IPS-20b (cell line): ENCODE results near the gene N4BP2L2.
A peak's percentile ranks its signal among the peaks of the same experiment; 100 is the strongest.
"Not testable (repeated sequence)": the region's sequence is repeated elsewhere in the genome, so short reads cannot be mapped to it uniquely, and the experiment has no call there.

Experiments
- H3K27ac ChIP-seq: one replicate; pipeline ENCODE4 v1.5.1; 2013; ENCODE audit warnings: low read length
- H3K27me3 ChIP-seq: 2 replicates; pipeline ENCODE4 v1.6.1; 2013; ENCODE audit warnings: mild to moderate bottlenecking, low read length, inconsistent platforms; ENCODE audit not compliant: insufficient read depth
- H3K36me3 ChIP-seq: 2 replicates; pipeline ENCODE4 v1.6.1; 2013; ENCODE audit warnings: low read depth, mild to moderate bottlenecking, inconsistent platforms, low read length, moderate library complexity; ENCODE audit not compliant: insufficient read depth
- H3K4me1 ChIP-seq: 2 replicates; pipeline ENCODE4 v1.6.1; 2013; ENCODE audit warnings: mild to moderate bottlenecking, control low read depth, inconsistent platforms, low read length, moderate library complexity; ENCODE audit not compliant: insufficient read depth
- H3K4me3 ChIP-seq: 2 replicates; pipeline ENCODE4 v1.5.1; 2013; ENCODE audit warnings: mild to moderate bottlenecking, low read length, inconsistent platforms
- H3K9ac ChIP-seq: 2 replicates; pipeline ENCODE4 v1.6.1; 2013; ENCODE audit warnings: low read depth, mild to moderate bottlenecking, inconsistent platforms, low read length, moderate library complexity
- H3K9me3 ChIP-seq: 2 replicates; pipeline ENCODE4 v1.6.1; 2013; ENCODE audit warnings: mild to moderate bottlenecking, low read depth, low read length, inconsistent platforms; ENCODE audit not compliant: insufficient read depth

N4BP2L2 gene

GRCh38 chr13:32560842-32561241 lies 22.2 kb upstream of the N4BP2L2 start:
- H3K4me1 ChIP-seq, H3K9ac ChIP-seq, H3K36me3 ChIP-seq, H3K27me3 ChIP-seq, H3K9me3 ChIP-seq, H3K27ac ChIP-seq, H3K4me3 ChIP-seq: not testable (repeated sequence)

DNA sequence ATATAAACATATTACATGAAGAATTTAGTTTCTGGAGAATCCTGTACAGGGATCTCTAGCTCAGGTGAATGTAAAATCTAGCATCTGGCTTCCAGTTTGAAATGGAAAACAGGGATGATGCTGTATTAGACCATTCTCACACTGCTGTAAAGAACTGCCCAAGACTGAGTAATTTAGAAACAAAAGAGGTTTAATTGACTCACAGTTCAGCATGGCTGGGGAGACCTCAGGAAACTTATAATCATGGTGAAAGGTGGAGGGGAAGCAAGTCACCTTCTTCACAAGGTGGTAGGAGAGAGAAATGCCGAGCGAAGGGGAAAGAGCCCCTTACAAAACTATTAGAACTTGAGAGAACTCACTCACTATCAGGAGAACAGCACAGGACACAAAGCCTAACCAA lies 17.0 kb upstream of the N4BP2L2 start:
- Histone ChIP-seq H3K4me1 (no peaks in the 10 kb centered on the region), H3K36me3 (no peaks in the 10 kb centered on the region), H3K9me3 (no peaks in the 10 kb centered on the region), H3K4me3 (no peak overlapping the region), H3K27me3 (no peaks in the 10 kb centered on the region), H3K27ac (no peak overlapping the region), H3K9ac (no peak overlapping the region)

DNA sequence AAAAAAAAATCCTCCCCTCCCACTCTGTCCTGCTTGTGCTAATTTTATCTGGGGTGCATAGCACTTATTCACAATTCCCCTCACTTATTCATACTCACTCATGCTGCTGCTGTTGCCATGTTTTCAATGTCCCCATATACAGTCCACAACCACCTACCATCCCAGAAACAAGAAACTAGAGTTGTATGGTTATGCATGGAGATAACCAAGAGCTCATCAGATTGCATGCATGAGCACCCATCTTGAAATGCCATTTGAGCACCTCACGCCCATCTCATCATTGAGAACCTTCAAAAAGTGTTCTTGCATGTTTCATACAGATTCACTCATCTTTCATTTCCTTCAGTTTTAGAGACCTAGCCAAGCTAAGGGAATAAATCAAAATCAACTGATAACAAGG lies 15.1 kb upstream of the N4BP2L2 start:
- H3K4me3 ChIP-seq: no peak overlapping the region
- H3K9me3 ChIP-seq: no peaks in the 10 kb centered on the region
- H3K27me3 ChIP-seq: no peaks in the 10 kb centered on the region
- no peak overlapping the region for H3K27ac ChIP-seq
- H3K4me1 ChIP-seq: no peaks in the 10 kb centered on the region
- H3K36me3 ChIP-seq: no peaks in the 10 kb centered on the region
- H3K9ac ChIP-seq: no peak overlapping the region

DNA sequence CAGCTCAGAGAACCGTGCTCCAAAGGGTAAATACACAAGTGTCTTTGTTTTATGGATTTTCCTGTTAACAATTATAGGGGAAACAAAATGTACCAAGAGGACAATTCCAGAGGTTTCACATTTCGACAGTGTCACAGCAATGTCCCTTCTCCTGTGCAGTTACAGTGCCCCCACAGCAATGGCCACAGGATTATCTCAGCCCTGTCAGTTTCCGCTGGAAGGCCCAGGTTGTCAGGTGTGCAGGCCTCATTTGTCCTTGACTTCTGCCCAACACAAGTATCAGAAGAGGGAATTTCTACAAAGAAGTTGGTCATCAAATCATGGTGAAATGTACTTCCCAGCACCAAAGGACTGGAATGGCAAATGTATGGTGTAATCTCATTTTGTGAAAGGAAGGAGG lies 11.2 kb upstream of the N4BP2L2 start:
- Histone ChIP-seq H3K36me3 (no peaks in the 10 kb centered on the region), H3K4me1 (no peaks in the 10 kb centered on the region), H3K9me3 (no peaks in the 10 kb centered on the region), H3K9ac (no peak overlapping the region), H3K27me3 (no peaks in the 10 kb centered on the region), H3K27ac (no peak overlapping the region), H3K4me3 (no peak overlapping the region)

DNA sequence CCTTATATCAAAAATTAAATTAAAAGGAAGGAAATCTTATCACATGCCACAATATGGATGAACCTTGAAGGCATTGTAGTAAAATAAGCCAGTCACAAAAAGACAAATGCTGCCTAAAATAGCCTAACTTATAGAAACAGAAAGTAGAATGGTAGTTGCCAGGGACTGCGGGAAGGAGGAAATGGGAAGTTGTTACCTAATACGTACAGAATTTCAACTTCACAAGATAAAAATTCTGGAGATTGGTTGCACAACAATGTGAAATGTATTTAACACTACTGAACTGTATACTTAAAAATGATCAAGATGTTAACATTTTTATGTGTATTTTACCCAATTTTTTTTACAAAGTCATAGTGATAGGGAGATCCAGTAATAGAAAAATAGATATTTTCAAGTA lies 10.2 kb upstream of the N4BP2L2 start:
- Histone ChIP-seq H3K27ac (no peak overlapping the region), H3K36me3 (no peaks in the 10 kb centered on the region), H3K4me1 (no peaks in the 10 kb centered on the region), H3K4me3 (no peak overlapping the region), H3K9ac (no peak overlapping the region), H3K9me3 (no peaks in the 10 kb centered on the region), H3K27me3 (no peaks in the 10 kb centered on the region)

- Histone ChIP-seq H3K27me3 (no peaks in the 10 kb centered on the region), H3K36me3 (no peaks in the 10 kb centered on the region), H3K27ac (no peak overlapping the region), H3K4me1 (no peaks in the 10 kb centered on the region), H3K4me3 (no peak overlapping the region), H3K9ac (no peak overlapping the region), H3K9me3 (no peaks in the 10 kb centered on the region)
These were observed 6.5 kb upstream of the N4BP2L2 start for GRCh38 chr13:32545083-32545482.

DNA sequence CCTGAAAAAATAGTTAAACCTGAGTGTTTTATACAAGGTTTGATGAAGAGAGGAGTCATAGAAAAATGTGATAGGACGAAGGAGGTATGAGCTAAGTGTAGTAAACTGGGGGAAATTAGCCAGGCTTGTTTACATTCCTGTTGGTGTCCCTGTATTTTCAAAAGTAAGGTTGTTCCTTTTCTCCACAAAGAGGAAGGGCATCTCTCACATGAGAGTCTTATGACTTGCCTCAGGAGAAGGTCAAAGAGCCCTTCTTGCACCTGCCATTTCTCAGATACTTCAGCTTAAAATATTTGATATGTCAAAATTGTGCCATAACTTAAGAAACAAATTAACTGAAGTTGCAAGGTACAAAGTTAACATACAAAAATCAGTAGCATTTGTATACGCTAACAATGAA lies 3.6 kb upstream of the N4BP2L2 start:
- Histone ChIP-seq H3K27me3 (no peaks in the 10 kb centered on the region), H3K36me3 (no peaks in the 10 kb centered on the region; the same call in 1 of the 2 replicates), H3K9me3 (peaks cover 6% of the 10 kb centered on the region; the same call in 1 of the 2 replicates), H3K9ac (no peak overlapping the region), H3K27ac (no peak overlapping the region), H3K4me1 (0 out of 2 replicates have a peak, but pooled peaks cover 3% of the 10 kb centered on the region), H3K4me3 (no peak overlapping the region)

GRCh38 chr13:32538143-32538620 lies 413 bp downstream of the N4BP2L2 start:
- peak overlapping the region; percentile 86 for H3K4me3 ChIP-seq
- peak overlapping the region; percentile 89 for H3K9ac ChIP-seq
- peaks cover 3% of the 10 kb centered on the region; the same call in 1 of the 2 replicates for H3K4me1 ChIP-seq
- H3K27me3 ChIP-seq: no peaks in the 10 kb centered on the region
- H3K36me3 ChIP-seq: peaks cover 28% of the 10 kb centered on the region
- H3K27ac ChIP-seq: peak overlapping the region; percentile 21
- peaks cover 6% of the 10 kb centered on the region; the same call in 1 of the 2 replicates for H3K9me3 ChIP-seq

DNA sequence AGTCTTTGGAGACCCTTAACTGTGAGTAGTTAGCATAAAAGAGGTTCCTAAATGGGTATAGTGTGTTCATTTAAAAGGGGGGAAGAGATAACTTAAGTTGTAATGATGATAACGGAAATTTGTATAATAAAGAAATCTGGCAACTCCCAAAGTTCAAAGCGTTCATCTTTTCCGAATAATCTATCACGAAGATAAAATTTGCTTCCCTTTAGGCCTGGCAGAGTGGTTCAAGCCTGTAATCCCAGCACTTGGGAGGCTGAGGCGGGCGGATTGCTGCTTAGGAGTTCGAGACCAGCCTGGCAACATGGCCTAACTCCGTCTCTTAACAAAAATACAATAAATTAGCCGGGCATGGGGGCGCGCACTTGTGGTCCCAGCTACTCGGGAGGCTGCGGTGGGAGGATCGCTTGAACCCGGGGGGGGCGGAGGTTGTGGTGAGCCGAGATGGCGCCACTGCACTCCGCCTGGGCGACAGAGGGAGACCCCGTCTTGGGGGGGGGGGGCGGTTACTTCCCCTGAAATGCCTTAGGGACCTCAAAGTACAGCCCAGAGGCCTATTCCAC lies 934 bp downstream of the N4BP2L2 start:
- Histone ChIP-seq H3K36me3 (peaks cover 28% of the 10 kb centered on the region), H3K27ac (no peak overlapping the region), H3K27me3 (no peaks in the 10 kb centered on the region), H3K4me1 (peaks cover 3% of the 10 kb centered on the region; the same call in 1 of the 2 replicates), H3K9me3 (peaks cover 6% of the 10 kb centered on the region; the same call in 1 of the 2 replicates), H3K4me3 (peak overlapping the region; percentile 86), H3K9ac (peak overlapping the region; percentile 89)

DNA sequence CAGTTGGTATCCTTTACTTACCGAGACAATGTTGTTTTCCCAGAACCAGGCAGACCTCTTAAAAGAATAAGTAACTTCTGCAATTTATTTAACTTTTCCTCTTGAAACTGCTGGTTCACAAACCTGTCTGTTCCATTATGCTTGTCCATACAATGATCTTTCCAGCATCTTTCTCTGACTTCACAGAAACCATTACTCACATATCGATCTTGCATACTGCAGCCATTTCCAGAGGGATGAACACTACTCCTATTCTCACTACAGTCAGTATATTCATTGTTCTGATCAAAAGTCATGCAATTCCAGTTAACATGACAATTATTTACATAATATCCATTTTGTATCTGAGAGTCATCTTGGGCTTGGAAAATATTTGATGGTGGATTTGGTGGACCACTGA lies 2.8 kb downstream of the N4BP2L2 start:
- no peak overlapping the region for H3K9ac ChIP-seq
- H3K4me1 ChIP-seq: peaks cover 3% of the 10 kb centered on the region; the same call in 1 of the 2 replicates
- H3K27me3 ChIP-seq: no peaks in the 10 kb centered on the region
- H3K36me3 ChIP-seq: peaks cover 28% of the 10 kb centered on the region
- no peak overlapping the region for H3K4me3 ChIP-seq
- H3K9me3 ChIP-seq: peaks cover 6% of the 10 kb centered on the region; the same call in 1 of the 2 replicates
- H3K27ac ChIP-seq: no peak overlapping the region

DNA sequence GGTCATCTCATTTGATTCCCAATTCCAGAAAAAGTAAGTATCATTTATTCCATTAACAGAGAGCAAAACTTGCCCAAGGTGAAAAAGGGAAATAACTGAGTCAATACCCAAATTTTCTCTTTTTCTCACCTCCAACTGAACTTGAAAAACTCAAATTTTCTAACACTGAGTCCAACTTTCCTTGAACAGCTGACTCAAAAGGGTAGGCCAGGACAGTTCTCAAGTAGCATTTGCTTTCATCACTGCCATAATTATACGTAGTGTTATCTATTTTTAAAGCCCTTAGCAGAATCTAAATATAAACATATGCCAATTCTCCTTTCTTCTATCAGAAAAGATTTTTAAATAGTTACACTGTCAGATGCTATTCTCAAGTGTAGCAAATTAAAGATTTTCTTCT lies 3.5 kb downstream of the N4BP2L2 start:
- H3K27ac ChIP-seq: no peak overlapping the region
- peaks cover 6% of the 10 kb centered on the region; the same call in 1 of the 2 replicates for H3K9me3 ChIP-seq
- H3K36me3 ChIP-seq: peaks cover 28% of the 10 kb centered on the region
- no peak overlapping the region for H3K9ac ChIP-seq
- H3K27me3 ChIP-seq: no peaks in the 10 kb centered on the region
- H3K4me1 ChIP-seq: peaks cover 3% of the 10 kb centered on the region; the same call in 1 of the 2 replicates
- no peak overlapping the region for H3K4me3 ChIP-seq

- Histone ChIP-seq H3K36me3 (peaks cover 19% of the 10 kb centered on the region), H3K4me1 (peaks cover 5% of the 10 kb centered on the region), H3K4me3 (no peak overlapping the region), H3K27ac (no peak overlapping the region), H3K27me3 (no peaks in the 10 kb centered on the region), H3K9ac (no peak overlapping the region), H3K9me3 (no peaks in the 10 kb centered on the region)
These were observed 7.7 kb downstream of the N4BP2L2 start for GRCh38 chr13:32530841-32531253.
